Testis (tissue), 2 donors: Measurements from ENCODE around the gene HDAC8.

Experiments
- CTCF ChIP-seq, 3 experiments: fragments of 450-650 bp in 2 of 3; fragments of 200-600 bp in 1 of 3; sonication (generic) in 1 of 3; IDR thresholded peaks; one replicate each; pipeline ENCODE4 v1.5.1; 2016 to 2019; ENCODE audit warnings: antibody characterized with exemption in 3 of 3, mild to moderate bottlenecking in 2 of 3, moderate library complexity in 1 of 3
- POLR2A ChIP-seq: fragments of 450-650 bp; IDR thresholded peaks from one replicate; pipeline ENCODE4 v1.6.1; 2017; ENCODE audit warnings: antibody characterized with exemption, mild to moderate bottlenecking, moderate library complexity

- TF ChIP-seq CTCF (IDR thresholded peaks at IDR 0.05) (no peak), POLR2A (no peak)
These were observed 18.0 kb downstream of the HDAC8 start for GRCh38 chrX:72554448-72555140.
